Smooth muscle cell of the brain vasculature (primary cell): ENCODE data around the gene MTCH1.
A peak's percentile ranks its signal among the peaks of the same experiment; 100 is the strongest.
"Not testable (repeated sequence)": the region's sequence is repeated elsewhere in the genome, so short reads cannot be mapped to it uniquely, and the experiment has no call there.

Experiments
- DNase-seq: peaks from one replicate; pipeline ENCODE4 v3.0.0-alpha.2; 2012; ENCODE audit warnings: low read depth, low spot score

The MTCH1 gene

GRCh38 chr6:36997811-36998722 lies 12.1 kb upstream of the MTCH1 start:
- no peak for DNase-seq

GRCh38 chr6:36990401-36990800 lies 4.4 kb upstream of the MTCH1 start:
- DNase-seq: not testable (repeated sequence)

GRCh38 chr6:36989264-36989663 lies 3.3 kb upstream of the MTCH1 start:
- no peak for DNase-seq

- DNase-seq: no peak
These were observed 680 bp upstream of the MTCH1 start for GRCh38 chr6:36986704-36987047.

GRCh38 chr6:36985417-36985807 lies 584 bp downstream of the MTCH1 start:
- DNase-seq: no peak

- DNase-seq: no peak
These were observed 1.2 kb downstream of the MTCH1 start for GRCh38 chr6:36984581-36985416.

- DNase-seq: no peak
These were observed 2.5 kb downstream of the MTCH1 start for GRCh38 chr6:36983538-36983937.

- DNase-seq: no peak
These were observed 4.9 kb downstream of the MTCH1 start for GRCh38 chr6:36980876-36981619.

GRCh38 chr6:36980129-36980528 lies 5.9 kb downstream of the MTCH1 start:
- DNase-seq: no peak

GRCh38 chr6:36979347-36979742 lies 6.7 kb downstream of the MTCH1 start:
- DNase-seq: peak; percentile 26

- no peak for DNase-seq
These were observed 7.3 kb downstream of the MTCH1 start for GRCh38 chr6:36978421-36979346.

GRCh38 chr6:36977470-36977941 lies 8.5 kb downstream of the MTCH1 start:
- DNase-seq: no peak

- no peak for DNase-seq
These were observed 9.1 kb downstream of the MTCH1 start for GRCh38 chr6:36976931-36977330.

- DNase-seq: no peak
These were observed 9.5 kb downstream of the MTCH1 start for GRCh38 chr6:36976509-36976908.

GRCh38 chr6:36976007-36976264 lies 10.1 kb downstream of the MTCH1 start:
- DNase-seq: no peak

- DNase-seq: no peak
These were observed 10.6 kb downstream of the MTCH1 start for GRCh38 chr6:36975231-36976006.

- DNase-seq: no peak
These were observed 12.3 kb downstream of the MTCH1 start for GRCh38 chr6:36973647-36974046.

GRCh38 chr6:36973190-36973589 lies 12.8 kb downstream of the MTCH1 start:
- no peak for DNase-seq

- no peak for DNase-seq
These were observed 13.9 kb downstream of the MTCH1 start for GRCh38 chr6:36971921-36972673.
